ENCODE results near the gene NPY4R.
"Not testable (repeated sequence)": the region's sequence is repeated elsewhere in the genome, so short reads cannot be mapped to it uniquely, and the experiment has no call there.

The NPY4R gene, protein sequence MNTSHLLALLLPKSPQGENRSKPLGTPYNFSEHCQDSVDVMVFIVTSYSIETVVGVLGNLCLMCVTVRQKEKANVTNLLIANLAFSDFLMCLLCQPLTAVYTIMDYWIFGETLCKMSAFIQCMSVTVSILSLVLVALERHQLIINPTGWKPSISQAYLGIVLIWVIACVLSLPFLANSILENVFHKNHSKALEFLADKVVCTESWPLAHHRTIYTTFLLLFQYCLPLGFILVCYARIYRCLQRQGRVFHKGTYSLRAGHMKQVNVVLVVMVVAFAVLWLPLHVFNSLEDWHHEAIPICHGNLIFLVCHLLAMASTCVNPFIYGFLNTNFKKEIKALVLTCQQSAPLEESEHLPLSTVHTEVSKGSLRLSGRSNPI

DNA sequence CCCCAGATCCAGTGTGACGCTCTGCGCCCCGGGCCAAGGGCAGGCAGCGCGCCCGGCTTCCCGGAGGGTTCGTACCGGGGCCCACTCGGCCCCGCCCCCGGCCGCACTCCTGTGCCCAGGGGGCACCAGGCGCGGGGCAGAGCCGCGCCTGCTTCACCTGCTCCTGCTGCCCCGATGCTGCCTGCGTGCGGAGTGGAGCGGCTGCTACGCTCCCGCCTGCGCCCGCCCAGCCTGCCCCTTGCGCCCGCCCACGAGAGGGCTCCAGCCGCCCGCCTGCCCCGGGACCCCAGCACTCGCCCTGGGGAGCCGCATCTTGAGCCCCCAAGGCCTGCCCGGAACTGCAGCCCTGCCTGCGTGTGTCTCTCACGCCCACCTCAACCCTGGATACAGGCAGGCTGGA, at the start of gene NPY4R:
NPY4R (minus strand) TSS at position 194 of the 400 bp plus-strand sequence. CDS start 3,323 bp downstream, outside the sequence.
- not testable (repeated sequence) for DNase-seq

DNA sequence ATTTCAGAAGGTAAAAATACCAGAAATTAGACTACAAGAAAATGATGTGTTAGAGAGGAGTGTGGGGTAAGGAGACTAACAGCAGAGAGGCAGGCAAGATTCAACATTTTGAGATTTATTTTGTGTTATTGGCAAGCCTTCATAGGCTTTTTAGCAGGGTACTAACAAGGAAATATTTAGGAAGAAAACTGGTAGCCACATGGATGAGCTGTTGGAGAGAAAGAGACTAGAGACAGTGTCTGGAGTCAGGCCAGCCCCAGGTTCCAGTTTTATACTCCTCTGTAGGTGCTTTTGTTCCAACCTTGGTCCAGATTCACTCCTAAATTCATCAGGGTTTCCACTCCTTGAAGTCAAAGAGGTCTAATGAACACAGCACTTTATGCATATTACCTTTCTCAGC, 49.6 kb upstream of the NPY4R start:
- DNase-seq, result no peak

DNA sequence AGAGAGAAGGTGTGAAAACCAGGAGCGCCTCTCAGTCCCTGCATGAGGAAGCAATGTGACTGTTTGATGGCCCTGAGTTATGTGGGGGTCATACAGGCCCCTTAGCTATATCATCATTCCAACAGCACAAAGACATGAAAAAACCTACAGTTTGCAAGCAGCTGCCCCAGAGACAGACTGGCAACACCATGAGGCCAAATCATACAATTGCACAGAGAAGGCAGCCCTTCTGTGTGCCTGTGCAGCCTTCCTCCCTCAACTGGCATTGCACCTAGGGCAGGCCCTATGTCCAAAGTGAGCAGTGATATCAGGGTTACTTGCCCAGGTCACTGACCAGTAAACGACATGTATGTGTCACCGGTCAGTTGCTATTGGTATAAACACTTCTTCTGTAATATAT, 49.1 kb upstream of the NPY4R start:
- DNase-seq, result no peak

DNA sequence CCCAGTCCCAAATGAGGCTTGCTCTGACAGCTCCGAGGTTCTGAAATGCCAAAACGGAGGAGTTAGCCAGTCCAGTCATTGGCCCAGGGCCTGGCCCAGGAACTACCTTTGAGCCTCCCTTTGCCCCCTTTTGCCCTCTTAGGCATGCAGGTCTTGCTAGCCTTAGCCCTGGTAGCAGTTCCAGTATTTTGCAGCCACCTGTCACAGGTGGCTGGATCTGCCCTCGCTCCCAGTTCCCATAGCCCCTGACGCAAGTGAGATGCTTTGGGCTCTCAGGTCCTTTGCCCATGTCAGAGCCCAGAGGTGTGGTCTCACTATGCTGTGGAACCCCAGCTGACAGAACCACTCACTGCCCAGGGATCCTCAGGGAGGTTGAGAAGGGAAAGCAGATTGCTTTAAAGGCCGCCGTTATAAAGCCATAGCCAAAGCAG, 48.7 kb upstream of the NPY4R start:
- no peak for DNase-seq

DNA sequence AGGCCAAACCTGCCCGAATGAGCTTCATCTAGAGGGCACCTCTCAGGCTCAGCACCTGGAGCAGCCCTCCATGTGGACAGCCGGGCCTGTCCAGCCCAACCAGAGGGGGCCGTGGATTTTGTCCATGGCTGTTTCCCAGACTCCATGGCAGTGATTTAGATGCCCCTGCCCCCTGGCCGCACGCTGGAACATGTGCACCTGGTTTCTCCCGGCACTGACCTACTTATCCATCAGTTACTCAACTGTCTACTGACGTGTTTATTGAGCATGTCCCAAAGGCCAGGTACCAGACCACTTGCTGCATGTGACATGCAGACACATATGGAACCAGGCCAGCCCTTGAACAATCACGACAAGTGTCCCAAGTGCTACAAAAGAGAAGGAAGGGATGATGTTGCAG, 47.6 kb upstream of the NPY4R start:
- not testable (repeated sequence) for DNase-seq

DNA sequence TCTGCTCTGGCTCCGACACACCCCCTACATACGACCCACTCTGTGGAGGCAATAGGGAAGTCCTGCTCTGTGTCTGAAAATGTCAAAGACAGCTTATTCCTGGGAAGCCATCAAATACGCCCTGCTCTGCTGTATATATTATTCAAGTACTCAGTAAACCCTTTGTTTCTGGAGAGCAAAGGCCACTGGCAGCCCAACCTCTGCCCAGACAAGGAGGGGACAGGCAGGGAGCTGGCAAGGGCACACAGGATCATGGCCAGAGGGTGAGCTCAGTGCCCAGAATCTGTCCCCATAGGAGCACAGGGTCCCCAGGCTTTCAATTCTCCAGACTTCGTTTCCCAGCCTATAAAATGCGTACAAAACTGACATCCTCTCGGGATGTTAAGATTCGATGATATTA, 47.0 kb upstream of the NPY4R start:
- not testable (repeated sequence) for DNase-seq

DNA sequence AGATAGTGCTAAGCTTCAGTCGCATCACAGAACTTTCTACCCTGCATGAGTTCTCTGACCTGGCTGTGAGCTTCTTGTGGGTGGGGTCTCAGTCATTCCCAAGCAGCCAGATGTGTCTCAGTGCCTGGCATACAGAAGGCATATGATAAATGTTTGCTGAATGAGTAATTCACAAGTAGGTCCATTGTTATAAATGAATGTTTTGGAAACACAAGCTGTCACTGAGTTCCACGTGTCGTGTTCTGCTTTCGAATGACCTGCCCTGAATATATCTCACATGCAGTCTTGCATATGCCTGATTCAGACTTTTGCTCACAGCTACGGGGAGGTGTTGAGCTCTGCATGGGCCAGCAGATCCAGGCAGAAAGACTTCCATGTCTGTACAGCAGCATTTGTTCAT, 46.2 kb upstream of the NPY4R start:
- not testable (repeated sequence) for DNase-seq

DNA sequence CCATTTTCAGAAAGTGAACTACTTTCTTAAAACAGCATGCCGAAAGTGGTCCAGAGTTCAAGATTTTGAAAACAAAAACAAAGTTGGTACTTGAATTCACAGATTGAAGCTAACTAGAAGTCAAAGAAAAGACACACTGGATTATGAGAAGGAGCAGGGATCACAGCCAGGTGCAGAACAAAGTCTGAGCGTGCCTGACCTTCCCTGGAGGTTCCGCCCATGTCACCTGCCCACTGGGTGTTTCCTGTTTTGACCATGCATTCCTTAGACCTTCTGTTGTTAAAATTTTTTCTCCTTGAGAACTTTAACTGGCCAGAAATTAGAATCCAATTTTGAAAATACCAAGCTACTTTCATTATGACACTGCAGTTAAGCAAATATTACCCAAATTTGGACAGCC, 34.2 kb upstream of the NPY4R start:
- not testable (repeated sequence) for DNase-seq

DNA sequence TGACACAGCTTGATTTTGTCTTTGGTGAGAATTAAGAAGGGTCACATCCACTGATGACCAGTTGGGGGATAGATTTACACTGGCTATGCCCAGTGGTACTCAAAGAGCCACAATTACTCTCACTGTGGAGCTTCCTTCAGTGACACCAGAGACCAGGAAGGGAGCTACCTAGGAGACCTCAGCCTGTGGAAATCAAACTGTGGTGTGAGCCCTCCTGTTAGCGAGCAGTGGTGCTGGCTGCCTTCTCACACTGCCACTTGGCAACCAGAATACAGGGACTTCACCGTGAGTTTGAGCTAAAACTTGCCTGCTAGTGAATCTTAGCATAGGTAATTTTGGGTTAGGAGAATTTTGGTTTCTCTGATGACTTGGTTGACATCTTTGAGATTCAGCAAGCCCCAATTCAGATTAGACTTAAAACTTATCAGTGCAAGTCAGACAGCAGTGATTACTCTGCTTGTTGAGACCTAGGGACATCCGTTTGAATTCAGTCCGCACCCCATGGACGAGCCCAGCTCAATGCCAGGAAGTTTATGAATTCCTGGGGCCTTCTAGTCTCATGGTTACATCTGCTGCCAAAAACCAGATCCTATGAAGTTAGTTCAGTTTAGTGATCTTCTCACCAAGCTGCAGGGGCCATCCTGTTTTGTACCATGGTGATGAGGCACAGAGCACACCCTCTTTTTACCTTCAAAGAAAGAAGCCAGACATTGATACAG, 33.4 kb upstream of the NPY4R start:
- DNase-seq, result not testable (repeated sequence)

DNA sequence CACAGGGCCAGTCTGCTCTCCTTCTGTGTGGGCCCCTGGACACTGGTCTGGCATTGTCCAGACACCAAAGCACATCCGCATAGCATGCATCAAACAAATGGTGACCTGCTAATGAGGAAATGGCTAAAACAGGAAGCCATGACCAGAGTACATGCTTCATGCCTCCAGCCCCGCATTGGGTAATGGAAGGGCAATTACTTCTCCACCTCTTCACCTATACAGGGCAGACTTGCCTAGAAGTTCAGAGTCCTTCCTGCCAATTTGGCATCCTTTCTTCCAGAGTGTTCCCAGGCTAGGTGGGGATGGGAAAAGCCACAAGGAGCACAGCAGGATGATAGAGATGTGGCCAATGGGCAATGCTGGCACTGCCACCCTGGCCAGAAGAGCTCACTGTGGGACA, 32.1 kb upstream of the NPY4R start:
- DNase-seq, result not testable (repeated sequence)

DNA sequence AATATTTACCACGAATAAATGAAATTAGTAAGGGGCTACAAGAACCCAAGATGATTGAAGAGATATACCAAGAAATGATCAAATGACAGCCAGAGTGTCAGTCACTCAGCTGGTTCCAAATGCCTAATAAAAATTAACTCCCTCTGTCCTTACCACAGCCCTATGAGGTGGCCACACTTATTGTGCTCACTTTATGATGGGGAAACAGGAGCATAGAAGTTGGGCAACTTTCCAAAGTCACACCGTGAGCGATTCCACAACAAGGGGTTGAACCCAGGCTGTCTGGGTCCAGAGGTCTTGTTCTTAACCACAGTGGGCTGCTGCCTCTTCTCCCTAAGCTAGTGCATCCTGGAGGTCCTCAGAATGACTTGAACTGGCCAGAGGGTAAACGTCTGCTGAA, 31.6 kb upstream of the NPY4R start:
- DNase-seq, result not testable (repeated sequence)

DNA sequence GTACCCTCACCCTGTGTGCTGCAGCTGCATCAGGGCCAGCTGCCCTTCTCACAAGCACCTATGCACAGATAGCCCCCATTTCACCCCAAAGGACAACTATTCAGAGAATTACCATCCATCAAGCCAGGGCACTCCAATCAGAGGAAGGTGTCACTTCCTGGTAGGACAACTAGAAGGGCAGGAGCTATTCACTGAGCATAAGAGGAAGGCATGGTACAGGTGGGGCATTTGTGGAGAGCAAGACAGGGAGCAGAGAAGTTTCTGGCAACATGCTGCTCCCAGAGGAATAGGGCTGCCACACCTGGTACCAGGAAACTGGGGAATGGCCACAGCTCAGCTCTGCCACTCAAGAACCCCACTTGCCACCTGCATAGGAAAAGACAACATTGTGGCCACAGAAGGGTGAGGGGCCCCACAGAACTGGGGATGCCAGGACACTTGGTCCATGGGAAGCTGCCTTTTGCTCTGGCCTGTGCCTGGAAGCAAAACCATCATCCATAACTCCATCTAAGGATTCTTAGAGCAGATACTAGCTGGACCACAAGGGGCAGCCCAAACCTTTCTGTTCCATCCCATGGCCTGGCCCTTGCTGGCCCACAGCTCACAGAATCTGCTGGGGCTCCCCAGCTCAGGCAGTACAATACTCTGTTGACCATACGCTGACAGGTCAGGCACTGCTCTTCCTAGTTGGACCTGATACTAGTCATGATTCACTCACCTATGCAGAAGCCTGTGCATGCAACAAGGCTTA, 25.8 kb upstream of the NPY4R start:
- not testable (repeated sequence) for DNase-seq

DNA sequence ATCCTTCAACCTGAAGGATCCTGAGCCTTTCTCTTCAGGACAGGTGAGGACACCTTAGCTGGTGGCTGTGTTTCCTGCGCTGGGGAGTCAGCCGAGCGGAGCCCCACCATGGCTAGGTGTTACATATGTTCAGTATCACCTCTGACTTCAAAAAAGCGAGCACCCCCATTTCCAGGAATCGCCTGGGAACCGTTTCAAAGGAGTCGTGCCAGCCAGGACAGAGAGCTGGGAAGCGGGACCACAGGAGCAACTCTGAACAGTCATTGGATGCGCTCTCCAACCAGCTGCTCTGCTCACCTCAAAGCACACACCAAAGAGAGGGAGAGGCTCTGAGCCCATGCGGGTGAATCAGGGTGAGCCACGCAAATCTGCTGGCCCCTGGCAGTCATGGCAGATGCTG, 24.5 kb upstream of the NPY4R start:
- DNase-seq, result not testable (repeated sequence)

DNA sequence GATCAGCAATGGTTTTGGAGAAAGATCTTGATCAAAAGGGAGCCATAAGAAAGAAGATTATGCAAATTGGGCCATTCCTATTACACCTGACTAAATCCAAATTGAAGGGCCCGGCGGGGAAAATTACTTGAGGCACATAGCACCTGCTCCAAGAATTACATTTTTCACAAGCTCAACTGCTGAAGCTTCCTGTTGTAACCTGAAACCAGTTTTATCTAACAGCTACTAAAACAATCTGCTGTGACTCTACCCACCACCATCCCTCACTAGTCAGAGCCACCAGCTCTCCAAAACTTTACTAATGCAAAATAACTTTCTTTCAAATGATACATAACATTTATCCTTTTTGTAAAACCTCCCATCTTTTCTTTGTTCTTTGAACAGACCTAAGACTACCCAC, 20.7 kb upstream of the NPY4R start:
- not testable (repeated sequence) for DNase-seq

DNA sequence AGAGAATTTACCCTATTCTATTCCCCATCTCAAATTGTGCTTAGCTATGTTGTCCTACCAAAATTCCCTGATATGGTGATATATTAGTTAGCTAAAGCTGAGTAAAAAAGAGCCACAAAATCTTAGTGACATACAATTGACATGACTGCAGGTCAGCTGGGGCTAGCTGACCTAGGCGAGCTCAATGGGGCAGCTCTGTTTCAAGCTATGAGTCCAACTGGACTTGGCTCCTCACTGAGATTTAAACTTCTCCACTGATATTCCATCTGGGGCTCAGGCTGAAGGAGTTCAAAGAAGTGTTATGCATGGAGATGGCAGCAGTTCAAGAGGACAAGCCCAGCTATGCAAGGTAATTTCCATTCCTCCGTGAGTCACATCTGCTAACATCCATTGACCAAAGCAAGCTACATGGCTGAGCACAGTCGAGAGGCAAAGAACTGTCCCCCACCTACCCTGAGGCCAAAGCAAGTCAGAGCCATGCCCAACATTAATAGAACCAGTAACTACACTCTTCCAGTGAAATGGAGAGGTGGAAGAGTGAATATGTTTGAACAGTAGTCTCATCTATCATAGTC, 9.1 kb upstream of the NPY4R start:
- DNase-seq, result not testable (repeated sequence)

DNA sequence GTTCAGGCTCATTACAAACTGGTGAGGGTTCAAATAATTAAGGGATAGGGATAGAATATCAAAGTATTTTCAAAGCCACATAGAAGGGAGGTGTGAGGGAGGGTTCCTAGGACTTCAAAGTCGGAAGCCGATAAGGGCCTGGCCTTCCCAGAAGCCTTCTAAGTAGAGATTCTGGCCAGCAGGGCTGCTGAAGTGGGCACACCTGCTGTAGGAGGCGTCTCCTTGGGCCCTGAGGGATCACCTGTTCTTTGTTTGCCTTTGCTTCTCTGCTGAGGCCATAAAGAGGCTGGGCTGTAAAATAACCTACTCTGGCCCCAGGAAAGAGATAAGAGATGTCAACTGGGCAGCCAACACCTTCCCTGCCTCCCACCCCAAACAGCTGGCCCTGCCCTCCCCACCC, 8.0 kb upstream of the NPY4R start:
- not testable (repeated sequence) for DNase-seq

DNA sequence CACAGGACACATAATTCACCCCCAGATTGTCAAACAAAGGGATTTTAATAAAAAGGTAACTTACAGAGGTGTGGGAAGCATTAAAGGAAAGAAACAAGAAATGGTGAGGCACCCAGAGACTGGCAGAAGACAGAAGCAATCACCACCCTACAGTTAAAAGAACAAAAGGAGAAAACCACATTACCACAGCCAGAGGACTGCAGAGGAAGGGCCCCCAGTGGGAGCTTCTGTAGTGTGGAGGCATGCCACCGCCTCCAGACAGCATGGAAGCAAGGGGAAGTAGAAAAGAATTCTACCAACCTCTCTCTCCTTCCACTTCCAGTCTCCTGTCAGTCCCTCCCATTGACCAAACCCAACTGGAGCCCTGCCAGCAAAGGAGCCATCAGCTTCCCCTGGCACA, 4.4 kb upstream of the NPY4R start:
- DNase-seq, result not testable (repeated sequence)

DNA sequence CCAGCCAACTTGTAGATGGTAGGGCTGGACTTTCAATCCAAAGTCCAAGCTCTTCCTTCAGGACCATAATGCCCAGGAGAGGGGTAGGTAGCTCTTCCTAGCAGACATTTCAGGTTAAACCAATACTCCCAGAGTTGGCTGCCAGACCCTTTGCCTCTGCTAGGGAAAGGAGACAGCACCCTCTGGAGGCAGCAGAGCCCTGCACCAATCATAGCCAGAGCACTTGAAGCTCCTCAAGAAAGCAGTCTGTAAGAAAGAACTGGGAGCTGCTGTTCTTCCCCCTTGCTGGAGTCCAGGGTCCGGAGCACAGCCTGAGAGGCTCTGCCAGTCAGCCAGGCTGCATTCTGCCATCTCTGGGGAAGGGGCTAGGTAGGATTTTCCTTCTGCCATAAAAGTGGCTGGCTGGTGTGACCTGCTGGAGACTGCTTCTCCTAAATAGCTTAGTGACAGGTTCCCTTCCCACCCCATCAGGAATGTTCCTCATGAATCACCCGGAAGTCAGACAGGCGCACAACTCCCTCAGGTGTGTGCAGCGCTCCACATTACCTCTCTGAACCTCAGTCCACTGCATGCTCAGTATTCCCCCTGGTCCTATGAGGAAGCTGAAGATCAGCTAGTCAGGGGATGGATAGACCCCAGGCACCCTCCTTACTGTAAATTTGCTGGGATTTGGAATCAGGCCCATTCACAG, 2.5 kb upstream of the NPY4R start:
- not testable (repeated sequence) for DNase-seq

DNA sequence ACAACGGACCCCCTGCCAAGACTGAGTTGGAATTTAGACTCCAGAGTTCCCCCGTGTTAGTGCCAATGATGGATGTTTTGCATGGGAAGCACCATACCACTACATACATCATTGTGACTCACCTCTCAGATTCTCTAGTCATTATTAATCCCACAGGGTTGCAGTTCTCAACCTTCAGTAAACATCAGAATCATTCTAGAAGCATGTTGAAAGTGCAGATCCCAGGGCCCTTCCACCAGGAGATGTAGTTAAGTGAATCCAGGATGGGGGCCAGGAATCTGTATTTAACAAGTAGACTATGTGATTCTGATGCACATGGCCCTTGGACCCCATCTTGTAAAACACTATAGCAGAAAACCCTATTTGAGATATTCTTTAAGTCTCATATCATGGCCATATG, 2.1 kb downstream of the NPY4R start:
- not testable (repeated sequence) for DNase-seq

DNA sequence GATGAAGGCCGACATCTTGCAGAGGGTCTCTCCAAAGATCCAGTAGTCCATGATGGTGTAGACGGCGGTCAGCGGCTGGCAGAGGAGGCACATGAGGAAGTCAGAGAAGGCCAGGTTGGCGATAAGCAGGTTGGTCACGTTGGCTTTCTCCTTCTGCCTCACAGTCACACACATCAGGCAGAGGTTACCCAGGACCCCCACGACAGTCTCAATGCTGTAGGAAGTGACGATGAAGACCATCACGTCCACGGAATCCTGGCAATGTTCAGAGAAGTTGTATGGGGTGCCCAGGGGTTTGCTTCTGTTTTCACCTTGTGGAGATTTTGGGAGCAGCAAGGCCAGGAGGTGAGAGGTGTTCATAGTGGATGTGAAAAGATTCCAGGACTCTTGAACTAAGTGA, 3.5 kb downstream of the NPY4R start:
- DNase-seq, result not testable (repeated sequence)

DNA sequence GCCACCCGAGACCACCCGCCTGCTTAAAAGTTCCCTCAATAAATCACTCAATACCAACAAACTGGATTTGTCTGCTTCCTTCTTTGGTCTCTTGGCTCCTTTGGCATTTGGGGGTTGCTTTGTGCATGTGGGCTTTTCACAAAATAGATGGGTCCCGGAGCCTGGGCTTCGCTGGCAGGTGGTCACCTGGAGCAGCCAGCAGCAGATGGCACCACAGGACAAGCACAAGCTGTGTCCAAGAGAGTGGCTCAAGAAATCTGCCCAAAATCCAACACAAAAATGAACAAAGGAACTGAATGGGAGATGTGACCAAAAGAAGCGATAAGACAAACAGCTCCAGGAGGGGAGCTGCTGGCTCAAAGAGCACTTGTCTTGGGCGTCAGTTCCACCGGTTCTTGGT, 6.2 kb downstream of the NPY4R start:
- not testable (repeated sequence) for DNase-seq

DNA sequence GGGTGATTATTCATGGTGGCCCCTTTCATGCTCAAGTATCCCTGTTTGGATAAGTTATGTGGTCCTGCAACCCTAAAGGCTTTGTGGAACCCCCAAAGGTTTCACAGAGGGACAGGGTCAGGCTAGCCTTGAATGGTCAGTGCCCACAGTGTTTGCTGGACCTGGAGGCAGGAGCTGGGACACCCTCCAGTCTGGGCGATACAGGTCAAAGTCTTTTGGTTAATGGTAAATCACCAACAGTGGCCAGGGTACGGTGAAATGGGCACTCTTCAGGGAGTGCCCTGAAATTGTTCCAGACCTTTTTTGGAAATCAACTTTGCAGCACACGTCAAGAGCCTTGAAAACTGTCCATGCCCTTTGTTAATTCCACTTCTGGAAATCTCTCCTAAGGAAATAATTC, 8.7 kb downstream of the NPY4R start:
- DNase-seq, result not testable (repeated sequence)
